ENCODE data around the gene SIGLEC6.

Gene SIGLEC6

DNA sequence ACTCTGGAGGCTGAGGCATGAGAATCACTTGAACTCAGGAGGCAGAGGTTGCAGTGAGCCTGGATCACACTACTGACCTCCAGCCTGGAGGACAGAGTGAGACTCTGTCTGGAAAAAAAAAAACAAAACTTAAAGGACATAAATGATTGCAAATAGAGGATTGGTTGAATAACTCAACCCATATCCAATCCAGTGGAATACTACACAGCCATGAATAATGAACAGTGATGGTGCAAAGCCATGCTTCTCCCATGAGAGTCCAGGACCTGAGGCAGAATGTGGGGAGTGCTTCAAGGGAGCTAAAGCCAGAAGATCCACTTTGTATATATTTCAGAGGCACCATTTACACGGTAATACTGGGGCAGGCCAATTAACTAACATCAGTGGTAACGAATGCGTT lies 55.3 kb downstream of the SIGLEC6 start:
- no peak for DNase-seq (ENCODE audit: low read depth in 2 of 2)

DNA sequence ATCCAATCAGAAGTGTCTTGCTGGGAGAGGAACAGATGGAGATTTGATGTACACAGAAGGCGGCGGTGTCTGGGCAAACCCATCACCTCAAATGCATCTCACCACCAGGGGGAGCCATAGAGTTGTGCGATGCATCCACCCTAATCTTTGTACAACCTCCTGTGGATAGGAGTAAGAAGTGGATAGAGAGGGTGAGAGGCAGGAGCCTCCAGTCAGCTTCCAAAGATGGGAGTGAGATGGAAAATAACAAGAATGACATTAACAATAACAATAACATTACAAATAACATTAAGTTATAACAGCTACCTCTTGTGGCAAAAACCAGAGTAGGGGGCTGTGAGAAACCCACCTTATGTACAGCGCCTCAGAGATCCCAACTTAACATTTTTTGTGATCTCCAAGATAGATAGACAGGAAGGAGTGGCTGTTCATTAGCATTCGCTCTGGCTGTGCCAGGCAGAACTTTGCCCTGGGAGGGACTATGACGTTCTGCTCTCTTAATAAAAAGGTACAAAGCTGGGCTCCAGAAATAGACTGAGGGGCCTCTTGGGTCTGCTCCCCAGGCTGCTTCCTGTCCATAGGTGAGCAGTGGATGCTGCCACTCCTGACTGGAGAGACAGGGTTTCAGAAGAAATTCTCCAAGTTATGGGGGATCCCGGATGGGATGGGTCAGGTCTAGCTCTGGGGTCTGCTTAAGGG lies 58.3 kb downstream of the SIGLEC6 start:
- DNase-seq (ENCODE audit: low read depth in 2 of 2) = peak; percentile 69 to 70

DNA sequence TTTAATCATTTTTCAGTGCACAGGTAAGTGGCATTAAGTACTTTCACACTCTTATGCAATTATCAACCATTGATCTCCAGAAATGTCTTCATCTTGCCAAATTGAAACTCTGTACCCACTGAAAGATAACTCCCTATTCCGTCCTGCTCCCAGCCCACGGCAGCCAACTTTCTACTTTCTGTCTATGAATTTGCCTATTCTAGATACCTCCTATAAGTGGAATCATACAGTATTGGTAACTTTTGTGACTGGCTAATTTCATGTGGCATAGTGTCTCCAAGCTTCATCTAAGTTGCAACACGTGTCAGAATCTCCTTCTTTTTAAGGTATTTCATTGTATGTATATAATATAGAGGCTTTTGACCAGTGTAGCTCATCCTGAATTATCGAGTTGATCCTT lies 58.9 kb downstream of the SIGLEC6 start:
- DNase-seq (ENCODE audit: low read depth in 2 of 2) = no peak

DNA sequence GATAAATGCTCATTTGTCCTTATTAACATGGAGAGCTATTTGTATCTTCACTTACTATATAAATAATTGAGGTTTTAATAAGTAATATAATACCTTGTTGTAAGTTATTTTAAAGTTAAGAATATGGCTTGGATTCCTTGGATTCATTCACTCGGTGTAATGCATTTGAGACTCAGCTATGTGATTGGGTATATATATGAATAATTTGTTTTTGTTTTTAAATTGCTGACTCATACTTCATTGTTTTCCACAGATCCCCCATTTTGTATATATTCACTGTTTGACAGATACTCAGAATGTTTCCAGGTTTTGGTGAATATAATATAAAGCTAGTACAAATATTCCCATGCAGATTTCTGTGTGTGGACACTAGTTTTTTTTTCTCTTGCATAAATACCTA lies 59.9 kb downstream of the SIGLEC6 start:
- no peak for DNase-seq (ENCODE audit: low read depth in 2 of 2)

DNA sequence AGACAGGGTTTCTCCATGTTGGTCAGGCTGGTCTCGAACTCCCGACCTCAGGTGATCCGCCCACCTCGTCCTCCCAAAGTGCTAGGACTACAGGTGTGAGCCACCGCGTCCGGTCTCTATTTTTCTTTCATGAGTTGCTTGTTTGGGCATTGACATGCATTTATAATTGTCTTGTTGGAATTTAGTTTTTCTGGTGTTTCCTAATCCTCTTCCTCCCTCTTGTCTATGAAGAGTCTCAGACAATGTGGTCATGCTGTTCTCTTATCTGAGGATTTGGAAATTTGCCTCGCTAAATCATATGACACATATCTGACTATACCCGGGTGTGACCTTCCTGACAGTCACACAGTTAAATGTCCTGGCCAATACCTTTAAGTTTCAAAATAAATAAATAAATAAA lies 60.5 kb downstream of the SIGLEC6 start:
- DNase-seq (ENCODE audit: low read depth in 2 of 2) = no peak

DNA sequence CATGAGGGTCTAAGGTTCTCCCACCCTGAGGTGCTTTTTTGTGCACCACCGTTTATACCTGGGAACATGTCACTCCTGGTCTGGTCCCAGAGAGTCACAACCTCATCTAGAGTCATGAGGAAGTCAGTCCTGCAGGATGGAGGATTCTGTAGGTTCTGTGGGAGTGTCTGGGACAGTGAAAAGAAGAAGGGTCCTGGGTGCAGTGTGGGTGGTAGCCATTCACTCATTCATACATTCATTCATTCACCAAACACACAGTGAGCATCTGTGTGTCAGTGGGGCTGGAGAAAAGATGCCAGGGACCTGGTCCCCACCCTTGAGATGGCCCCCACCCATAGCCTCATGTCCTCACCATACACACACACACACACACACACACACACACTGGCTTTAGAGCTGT lies 61.8 kb downstream of the SIGLEC6 start:
- DNase-seq (ENCODE audit: low read depth in 2 of 2) = no peak

DNA sequence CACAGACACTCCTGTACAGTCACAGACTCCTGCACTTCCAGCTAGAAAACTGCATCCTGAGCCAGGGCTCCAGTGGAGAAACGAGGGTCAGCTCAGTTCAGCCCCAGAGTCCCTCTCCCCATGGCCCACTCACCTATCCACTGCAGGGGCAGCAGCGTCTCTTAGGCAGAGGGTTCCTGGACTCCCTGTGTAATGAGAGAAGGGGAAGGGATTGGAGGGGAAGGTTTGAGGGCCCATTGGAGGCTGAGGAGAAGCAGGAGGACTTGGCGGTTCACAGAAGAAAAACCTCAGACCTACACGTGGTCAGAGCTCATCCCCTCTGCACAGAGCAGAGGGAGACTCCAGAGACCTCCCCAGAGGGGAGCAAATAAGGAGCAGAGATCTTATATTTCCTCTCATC lies 62.3 kb downstream of the SIGLEC6 start:
- no peak for DNase-seq (ENCODE audit: low read depth in 2 of 2)

DNA sequence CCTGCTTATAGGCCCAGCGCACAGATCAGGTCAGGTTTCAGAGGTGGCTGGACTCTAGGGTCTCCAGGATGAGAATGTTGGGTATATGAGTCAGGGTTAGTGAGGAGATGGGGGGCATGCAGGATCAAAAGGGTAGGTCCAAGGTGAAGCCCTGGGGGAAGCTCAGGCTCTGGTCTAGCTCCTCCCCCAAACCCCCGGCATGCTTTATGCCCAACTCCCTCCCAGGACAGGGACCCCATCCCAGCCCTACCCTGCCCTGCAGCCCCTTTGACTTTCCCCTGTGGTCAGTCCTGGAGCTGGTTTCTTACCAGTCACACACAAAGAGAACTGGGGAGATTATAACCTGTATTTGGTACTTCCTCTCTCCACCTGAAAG lies 62.9 kb downstream of the SIGLEC6 start:
- no peak for DNase-seq (ENCODE audit: low read depth in 2 of 2)

DNA sequence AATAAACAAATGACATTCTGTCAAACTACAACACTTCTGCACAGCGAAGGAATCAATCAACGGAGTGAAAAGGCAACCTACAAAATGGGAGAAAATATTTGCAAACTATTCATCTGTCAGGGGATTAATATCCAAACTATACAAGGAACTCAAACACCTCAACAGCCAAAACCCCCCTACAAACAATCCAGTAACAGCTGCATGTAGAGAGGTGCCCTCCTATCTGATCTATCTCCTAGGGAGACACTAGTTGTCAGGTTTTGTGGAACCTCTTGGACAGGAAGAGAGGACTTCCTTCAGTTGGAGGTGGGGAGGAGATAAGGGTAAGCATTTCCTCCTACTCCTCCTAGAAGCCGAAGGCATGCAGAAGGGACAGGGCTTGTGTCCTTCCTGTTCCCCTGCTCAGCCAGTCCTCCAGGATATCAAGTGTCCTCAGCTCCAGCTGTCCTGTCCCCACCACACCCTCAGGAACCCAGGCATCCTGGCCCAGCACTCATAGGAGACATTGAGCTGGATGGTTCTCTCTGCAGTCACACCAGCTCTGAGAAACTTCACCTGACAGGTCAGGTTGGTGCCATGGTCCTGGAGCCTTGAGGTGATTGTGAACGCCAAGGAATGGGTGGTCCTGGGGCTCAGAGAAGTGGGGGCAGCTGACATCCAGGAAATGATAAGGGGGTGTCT lies 63.5 kb downstream of the SIGLEC6 start:
- no peak for DNase-seq (ENCODE audit: low read depth in 2 of 2)

All from stimulated activated CD8-positive, alpha-beta memory T cell treated with anti-CD3 and anti-CD28 coated beads, Interleukin-15, amount 100 ng/mL, for 48 hours (primary cell).